GM19193 (cell line): ENCODE results near the gene GJC2.

ENCODE experiments used
- POLR2A ChIP-seq: IDR thresholded peaks from 4 replicates; pipeline ENCODE4 v1.6.1; 2011; ENCODE audit not compliant: insufficient read depth, insufficient read length; ENCODE audit errors: extremely low read depth

Gene GJC2

GRCh38 chr1:228158151-228159007 is 8.6 kb downstream of the GJC2 start:
- TF ChIP-seq POLR2A: no peak

- no peak for TF ChIP-seq POLR2A
These were observed 9.4 kb downstream of the GJC2 start for GRCh38 chr1:228159008-228159665.

GRCh38 chr1:228160201-228160761 is 10.6 kb downstream of the GJC2 start:
- no peak for TF ChIP-seq POLR2A

- TF ChIP-seq POLR2A: no peak
These were observed 11.6 kb downstream of the GJC2 start for GRCh38 chr1:228161362-228161761.

- TF ChIP-seq POLR2A: no peak
These were observed 12.1 kb downstream of the GJC2 start for GRCh38 chr1:228161866-228162265.

GRCh38 chr1:228162286-228163006 is 12.7 kb downstream of the GJC2 start:
- no peak for TF ChIP-seq POLR2A

- no peak for TF ChIP-seq POLR2A
These were observed 13.4 kb downstream of the GJC2 start for GRCh38 chr1:228163007-228163753.

GRCh38 chr1:228163776-228164519 is 14.2 kb downstream of the GJC2 start:
- TF ChIP-seq POLR2A: no peak

GRCh38 chr1:228164561-228165371 is 15.0 kb downstream of the GJC2 start:
- TF ChIP-seq POLR2A: no peak

- TF ChIP-seq POLR2A: peak; percentile 98
These were observed 15.8 kb downstream of the GJC2 start, which contains the start of gene IBA57 for GRCh38 chr1:228165372-228166169. TSS of gene IBA57 (plus strand) at chr1:228165804. CDS start at chr1:228165817, 13 bp downstream.

GRCh38 chr1:228166170-228166936 is 16.6 kb downstream of the GJC2 start:
- no peak for TF ChIP-seq POLR2A
